GM19099 (cell line): ENCODE data around the gene CACNA1C.

ENCODE experiments used
- POLR2A ChIP-seq: IDR thresholded peaks from 3 replicates; pipeline ENCODE4 v1.6.1; 2011; ENCODE audit warnings: low read depth; ENCODE audit not compliant: insufficient read length; ENCODE audit errors: extremely low read depth

The CACNA1C gene

GRCh38 chr12:2391740-2392331 is 339.0 kb downstream of the CACNA1C start:
- TF ChIP-seq POLR2A = no peak

GRCh38 chr12:2393016-2393415 is 340.2 kb downstream of the CACNA1C start:
- no peak for TF ChIP-seq POLR2A

- no peak for TF ChIP-seq POLR2A
Measured at GRCh38 chr12:2393996-2394395, 341.2 kb downstream of the CACNA1C start.

GRCh38 chr12:2395354-2395977 is 342.7 kb downstream of the CACNA1C start:
- no peak for TF ChIP-seq POLR2A

- no peak for TF ChIP-seq POLR2A
Measured at GRCh38 chr12:2396448-2396871, 343.7 kb downstream of the CACNA1C start.

GRCh38 chr12:2397356-2398045 is 344.7 kb downstream of the CACNA1C start:
- TF ChIP-seq POLR2A = no peak

GRCh38 chr12:2401040-2401439 is 348.3 kb downstream of the CACNA1C start:
- TF ChIP-seq POLR2A = no peak

- no peak for TF ChIP-seq POLR2A
Measured at GRCh38 chr12:2402073-2402579, 349.3 kb downstream of the CACNA1C start.

GRCh38 chr12:2403221-2403976 is 350.6 kb downstream of the CACNA1C start:
- TF ChIP-seq POLR2A = no peak

GRCh38 chr12:2405039-2405438 is 352.3 kb downstream of the CACNA1C start:
- no peak for TF ChIP-seq POLR2A

GRCh38 chr12:2406903-2407302 is 354.1 kb downstream of the CACNA1C start:
- no peak for TF ChIP-seq POLR2A

GRCh38 chr12:2408262-2408661 is 355.5 kb downstream of the CACNA1C start:
- TF ChIP-seq POLR2A = no peak

- no peak for TF ChIP-seq POLR2A
Measured at GRCh38 chr12:2409656-2410265, 357.0 kb downstream of the CACNA1C start.

- TF ChIP-seq POLR2A = no peak
Measured at GRCh38 chr12:2410496-2410895, 357.7 kb downstream of the CACNA1C start.

GRCh38 chr12:2411011-2411410 is 358.2 kb downstream of the CACNA1C start:
- TF ChIP-seq POLR2A = no peak
